ENCODE measurements around the gene CX3CL1.
"Not testable (repeated sequence)": the region's sequence is repeated elsewhere in the genome, so short reads cannot be mapped to it uniquely, and the experiment has no call there.

Gene CX3CL1

DNA sequence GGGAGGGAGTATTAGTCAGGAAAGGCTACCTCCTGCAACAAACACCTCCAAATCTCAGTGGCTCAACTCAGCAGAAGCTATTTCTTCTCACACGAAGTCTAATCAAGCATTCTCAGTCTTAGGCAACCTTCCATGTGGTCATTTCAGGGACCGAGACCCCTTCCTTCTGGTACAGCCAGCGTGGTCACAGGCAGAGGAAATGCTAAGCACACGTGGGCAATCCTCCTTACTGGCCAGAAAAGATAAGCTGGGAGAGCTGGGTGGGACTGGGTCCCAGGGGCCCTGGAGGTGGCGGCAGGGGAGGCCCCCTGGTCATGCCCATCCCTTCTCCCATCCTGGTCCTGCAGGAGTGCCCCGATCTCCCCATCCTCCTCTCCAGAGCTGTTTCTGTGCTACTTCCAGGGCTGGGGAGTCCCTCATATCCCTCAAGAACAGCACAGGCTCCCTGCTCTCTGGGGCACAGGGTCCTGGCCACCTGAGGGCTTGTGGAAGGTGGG, 5.7 kb upstream of the CX3CL1 start:
- H3K4me3 ChIP-seq (ENCODE audit: low read length): no peak overlapping the region
- TF ChIP-seq, protein P1, sequence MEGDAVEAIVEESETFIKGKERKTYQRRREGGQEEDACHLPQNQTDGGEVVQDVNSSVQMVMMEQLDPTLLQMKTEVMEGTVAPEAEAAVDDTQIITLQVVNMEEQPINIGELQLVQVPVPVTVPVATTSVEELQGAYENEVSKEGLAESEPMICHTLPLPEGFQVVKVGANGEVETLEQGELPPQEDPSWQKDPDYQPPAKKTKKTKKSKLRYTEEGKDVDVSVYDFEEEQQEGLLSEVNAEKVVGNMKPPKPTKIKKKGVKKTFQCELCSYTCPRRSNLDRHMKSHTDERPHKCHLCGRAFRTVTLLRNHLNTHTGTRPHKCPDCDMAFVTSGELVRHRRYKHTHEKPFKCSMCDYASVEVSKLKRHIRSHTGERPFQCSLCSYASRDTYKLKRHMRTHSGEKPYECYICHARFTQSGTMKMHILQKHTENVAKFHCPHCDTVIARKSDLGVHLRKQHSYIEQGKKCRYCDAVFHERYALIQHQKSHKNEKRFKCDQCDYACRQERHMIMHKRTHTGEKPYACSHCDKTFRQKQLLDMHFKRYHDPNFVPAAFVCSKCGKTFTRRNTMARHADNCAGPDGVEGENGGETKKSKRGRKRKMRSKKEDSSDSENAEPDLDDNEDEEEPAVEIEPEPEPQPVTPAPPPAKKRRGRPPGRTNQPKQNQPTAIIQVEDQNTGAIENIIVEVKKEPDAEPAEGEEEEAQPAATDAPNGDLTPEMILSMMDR (conservative IDR thresholded peaks at IDR 0.05; ENCODE audit: low read depth, low read length): no peak
- no peak for DNase-seq (ENCODE audit: low read depth)

DNA sequence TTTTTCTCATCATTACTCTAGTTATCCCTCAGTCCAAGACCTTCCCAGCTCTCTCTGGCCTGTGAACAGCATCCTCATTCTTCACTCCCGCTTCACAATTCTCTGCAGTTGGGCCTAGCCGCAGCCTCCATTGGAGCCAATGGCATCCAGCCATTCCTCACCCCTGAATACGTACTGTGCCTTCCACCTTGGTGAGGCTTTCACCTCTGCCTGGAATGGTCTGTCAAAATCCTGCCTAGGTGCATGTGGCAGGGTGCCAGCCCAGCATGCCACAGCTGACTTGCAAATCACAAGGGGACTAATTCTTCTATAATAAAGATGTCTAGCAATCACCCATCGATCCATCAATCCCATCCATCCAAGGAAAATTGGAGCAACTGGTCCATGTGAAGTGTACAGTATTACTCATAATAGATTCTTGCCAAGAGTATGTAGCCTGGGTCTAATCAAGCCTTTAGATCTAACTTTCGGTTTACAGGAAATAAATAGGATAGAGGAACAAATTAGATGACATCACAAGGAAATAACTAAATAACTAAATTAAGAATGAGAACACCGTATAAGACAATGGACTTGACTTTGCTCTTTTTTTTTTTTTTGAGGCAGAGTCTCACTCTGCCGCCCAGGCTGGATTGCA, 5.1 kb upstream of the CX3CL1 start:
- DNase-seq (ENCODE audit: low read depth): no peak
- H3K4me3 ChIP-seq (ENCODE audit: low read length): no peak overlapping the region
- TF ChIP-seq, protein P1 (conservative IDR thresholded peaks at IDR 0.05; ENCODE audit: low read depth, low read length): no peak

DNA sequence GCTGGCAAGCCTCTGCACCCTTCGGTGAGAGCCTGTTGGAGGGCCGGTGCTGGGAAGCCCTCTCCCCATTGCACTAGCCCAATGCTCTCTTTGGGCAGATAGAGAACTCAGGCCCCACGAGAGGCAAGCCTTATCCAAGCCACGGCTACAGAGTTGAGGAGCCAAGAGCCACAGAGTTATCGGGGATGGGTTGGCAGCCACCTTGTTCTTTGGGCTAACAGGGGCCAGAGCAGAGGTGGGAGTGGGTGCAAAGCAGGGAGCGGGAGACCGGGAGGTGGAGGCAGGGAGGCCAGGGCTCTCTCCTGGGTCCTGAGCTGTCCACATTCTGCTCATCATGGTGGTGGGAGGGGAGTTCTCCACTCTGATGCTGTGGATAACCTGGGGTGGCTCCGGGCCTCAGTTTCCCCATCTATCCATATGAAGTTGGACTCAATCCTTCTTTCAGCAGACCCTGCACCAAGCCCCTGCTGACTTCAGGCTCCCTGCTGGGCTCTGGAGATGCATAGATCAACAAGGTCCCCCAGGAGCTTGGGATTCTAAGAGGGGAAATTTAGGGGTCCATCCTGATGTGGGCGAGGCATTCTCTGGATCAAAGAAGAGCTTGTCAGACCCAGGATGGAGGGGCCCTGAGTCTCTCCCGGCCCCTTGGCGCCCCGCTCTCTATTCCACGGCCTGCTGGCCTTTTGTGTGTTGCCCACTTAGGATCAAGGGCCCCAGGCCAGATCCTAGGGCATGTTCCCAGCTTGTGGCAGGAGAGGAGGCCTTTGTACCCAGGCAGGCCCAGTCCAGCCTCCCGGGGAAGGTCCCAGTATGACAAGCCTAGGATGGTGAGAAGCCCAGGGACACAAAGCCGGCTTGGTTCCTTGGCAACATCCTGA, 557 bp upstream of the CX3CL1 start:
- TF ChIP-seq, protein P1 (conservative IDR thresholded peaks at IDR 0.05; ENCODE audit: low read depth, low read length): no peak
- DNase-seq (ENCODE audit: low read depth): peak; percentile 20
- H3K4me3 ChIP-seq (ENCODE audit: low read length): no peak overlapping the region

DNA sequence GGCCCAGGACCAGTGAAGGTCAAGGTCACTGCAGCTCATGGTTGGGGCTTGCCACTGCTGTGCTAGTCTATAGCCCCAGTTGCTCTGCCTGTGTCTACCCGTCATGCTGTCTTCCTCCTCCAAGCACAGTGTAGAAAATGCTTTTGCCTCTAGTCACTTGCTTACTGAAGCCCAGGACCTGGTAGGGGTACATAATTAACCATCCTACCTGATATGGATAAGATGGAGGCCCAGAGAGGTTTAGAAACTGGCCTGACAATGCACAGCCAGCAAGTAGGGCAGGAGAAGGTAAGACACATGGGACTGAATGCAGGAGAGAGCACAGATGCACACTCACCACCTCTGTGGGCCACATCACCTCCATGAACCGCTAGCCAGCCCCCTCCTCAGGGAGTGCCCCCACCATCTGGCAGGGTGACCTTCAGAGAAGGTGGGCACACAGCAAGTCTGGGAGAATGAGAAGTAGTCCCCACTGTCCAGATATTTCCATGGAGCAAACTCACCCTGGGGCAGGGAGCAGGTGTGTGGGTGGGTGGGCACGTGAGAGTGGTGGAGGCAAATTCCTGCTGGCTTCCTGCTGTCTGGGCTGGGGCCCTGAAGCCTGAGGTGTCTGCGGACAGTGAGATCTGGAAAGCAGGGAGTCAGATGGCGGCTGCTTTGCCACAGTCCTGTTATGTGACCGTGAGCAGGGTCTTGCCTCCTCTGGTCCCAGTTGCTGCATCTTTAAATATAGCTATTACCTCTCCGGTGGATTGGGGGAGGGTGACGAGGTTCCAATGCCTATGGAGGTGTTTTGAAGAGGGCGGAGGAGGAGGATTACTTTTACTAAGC, 1.0 kb downstream of the CX3CL1 start:
- TF ChIP-seq, protein P1 (conservative IDR thresholded peaks at IDR 0.05; ENCODE audit: low read depth, low read length): no peak
- no peak overlapping the region for H3K4me3 ChIP-seq (ENCODE audit: low read length)
- DNase-seq (ENCODE audit: low read depth): no peak

DNA sequence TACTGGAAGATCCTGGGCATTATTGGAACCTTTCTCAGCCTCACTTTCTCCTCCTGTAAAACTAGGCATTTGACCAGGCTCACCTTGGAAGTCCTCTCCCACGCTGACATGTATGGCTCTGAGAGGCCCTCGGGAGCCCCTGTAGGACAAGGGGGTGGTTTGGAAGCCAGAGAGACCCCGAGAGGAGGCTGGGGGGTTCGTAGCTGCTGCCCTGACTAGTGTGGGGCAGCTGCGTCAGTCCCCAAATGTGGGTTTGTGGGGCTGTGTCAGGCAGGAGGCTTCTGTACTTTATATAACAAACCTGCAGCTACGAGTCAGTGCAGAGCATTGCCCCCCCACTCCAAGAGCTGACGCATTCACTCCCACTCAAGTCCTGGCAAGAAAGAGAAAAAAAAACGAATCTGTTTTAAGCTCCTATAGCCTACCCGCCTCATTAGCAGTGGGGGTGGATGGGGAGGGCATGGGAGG, 1.8 kb downstream of the CX3CL1 start:
- H3K4me3 ChIP-seq (ENCODE audit: low read length): no peak overlapping the region
- TF ChIP-seq, protein P1 (conservative IDR thresholded peaks at IDR 0.05; ENCODE audit: low read depth, low read length): no peak

DNA sequence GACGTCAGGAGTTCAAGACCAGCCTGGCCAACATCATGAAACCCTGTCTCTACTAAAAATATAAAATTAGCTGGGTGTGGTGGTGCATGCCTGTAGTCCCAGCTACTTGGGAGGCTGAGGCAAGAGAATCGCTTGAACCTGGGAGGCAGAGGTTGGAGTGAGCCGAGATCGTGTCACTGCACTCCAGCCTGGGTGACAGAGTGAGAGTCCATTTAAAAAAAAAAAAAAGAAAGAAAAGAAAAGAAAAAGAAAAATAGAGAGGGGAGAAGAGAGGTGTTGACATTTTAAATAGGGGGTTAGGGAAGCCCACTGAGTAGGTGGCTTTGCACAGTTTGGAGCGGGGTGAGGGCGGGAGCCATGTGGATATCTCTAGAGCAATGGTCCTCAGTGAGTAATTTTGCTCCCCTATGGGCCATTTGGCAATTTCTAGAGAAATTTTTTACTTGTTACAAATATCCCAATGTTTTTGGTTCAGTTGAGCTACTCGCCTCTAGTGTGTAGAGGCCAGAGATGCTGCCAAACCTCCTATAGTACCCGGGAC, 2.7 kb downstream of the CX3CL1 start:
- DNase-seq (ENCODE audit: low read depth); H3K4me3 ChIP-seq (ENCODE audit: low read length): not testable (repeated sequence)

More for the DNA sequence above, 1.8 kb downstream of the CX3CL1 start:
- peak; percentile 28 for DNase-seq (ENCODE audit: low read depth)
